ENCODE results near the gene PYGB.

PYGB gene

DNA sequence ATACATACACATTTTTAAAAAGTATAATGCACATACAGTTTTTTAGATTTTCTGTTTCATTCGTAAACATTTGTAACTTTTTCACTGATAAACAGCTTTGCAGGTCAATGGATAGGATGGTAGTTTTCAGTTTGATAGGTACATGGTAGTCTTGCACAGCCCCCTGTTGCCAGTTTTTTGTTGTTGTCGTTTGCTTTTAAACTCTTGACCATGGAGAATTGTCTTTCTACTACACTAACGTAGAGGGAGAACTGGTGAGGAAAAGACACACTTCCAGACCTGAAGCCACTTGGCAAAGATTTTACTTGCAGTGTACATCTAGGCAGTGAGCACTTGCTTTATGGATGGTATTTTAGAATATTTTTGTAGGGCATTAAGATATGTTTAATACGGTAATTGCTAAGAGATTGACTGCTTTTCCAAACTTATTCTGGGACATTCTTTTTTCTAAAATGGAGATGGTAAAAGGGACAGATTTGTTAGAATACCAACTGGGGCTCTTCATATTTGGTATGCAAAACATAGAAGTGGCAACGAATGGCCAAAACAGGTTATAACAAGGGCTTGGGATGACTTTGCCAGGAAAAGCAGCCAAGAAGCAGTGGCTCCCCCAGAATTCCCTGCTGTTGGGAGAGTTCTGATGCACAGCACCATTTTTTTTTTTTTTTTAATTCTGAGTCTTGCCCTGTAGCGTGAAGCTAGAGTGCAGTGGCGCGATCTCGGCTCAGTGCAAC lies 1.5 kb downstream of the PYGB start:
- TF ChIP-seq, protein P1, sequence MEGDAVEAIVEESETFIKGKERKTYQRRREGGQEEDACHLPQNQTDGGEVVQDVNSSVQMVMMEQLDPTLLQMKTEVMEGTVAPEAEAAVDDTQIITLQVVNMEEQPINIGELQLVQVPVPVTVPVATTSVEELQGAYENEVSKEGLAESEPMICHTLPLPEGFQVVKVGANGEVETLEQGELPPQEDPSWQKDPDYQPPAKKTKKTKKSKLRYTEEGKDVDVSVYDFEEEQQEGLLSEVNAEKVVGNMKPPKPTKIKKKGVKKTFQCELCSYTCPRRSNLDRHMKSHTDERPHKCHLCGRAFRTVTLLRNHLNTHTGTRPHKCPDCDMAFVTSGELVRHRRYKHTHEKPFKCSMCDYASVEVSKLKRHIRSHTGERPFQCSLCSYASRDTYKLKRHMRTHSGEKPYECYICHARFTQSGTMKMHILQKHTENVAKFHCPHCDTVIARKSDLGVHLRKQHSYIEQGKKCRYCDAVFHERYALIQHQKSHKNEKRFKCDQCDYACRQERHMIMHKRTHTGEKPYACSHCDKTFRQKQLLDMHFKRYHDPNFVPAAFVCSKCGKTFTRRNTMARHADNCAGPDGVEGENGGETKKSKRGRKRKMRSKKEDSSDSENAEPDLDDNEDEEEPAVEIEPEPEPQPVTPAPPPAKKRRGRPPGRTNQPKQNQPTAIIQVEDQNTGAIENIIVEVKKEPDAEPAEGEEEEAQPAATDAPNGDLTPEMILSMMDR (conservative IDR thresholded peaks at IDR 0.05), result 0 out of 2 replicates have a peak, but pooled peaks have one; percentile 6
- H3K27ac ChIP-seq, result peak overlapping the region; percentile 89

DNA sequence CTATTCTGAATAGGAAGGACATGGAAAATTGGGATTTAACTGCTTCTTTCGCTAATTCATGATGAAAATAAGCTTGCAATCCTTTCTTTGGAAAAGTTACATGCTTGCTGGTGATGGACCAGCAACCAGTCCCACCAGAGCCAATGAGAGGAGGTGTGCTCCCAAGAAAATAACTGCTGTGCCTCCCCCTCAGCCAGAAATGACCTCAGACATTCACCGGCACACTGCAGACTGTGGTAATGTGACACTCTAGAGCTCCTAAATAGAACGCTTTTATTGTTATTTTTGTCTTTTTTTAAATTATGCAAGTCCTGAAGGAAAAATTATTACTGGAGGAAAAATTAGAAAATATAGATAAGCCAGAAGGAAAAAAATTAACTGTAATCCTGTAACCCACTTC lies 2.6 kb downstream of the PYGB start:
- peak overlapping the region; percentile 89 for H3K27ac ChIP-seq
- TF ChIP-seq, protein P1 (conservative IDR thresholded peaks at IDR 0.05), result no peak

DNA sequence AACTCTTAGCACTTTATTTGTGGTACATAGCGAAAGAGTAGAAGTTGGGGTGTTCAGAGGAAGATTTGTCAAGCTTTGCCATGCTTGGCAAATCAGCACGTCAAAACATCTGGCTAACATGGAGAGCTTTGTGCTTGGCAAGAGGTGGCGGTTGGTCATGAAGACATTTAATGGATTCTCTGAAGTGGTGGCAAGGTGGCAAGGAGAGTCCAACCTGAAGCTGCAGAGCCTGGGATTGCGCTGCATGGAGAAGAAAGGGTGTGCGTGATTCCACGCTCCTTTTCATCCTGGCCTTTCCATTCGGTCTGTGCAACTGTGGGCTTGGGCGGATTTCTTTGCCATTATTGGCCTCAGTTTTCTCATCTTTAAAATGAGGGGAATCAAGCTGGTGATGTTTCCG lies 3.1 kb downstream of the PYGB start:
- H3K27ac ChIP-seq, result no peak overlapping the region
- TF ChIP-seq, protein P1 (conservative IDR thresholded peaks at IDR 0.05), result no peak

DNA sequence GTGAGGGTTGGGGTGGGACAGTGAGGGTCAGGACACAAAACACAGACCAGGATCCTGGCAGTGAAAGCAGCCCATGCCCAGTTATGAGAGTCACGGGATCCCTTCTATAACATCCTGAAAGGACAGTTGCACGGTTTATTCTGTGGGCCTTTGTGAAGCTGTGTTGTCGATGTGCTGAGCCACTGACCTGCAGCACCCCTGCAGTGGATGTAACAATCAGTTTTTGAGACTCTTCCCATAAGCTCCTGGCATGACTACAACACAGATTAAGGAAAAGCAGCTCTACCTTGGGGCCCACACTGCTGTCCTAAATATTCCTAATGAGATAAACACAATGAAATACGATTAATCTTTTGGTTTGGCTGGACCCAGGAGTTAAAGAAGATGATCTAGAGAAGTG lies 3.7 kb downstream of the PYGB start:
- H3K27ac ChIP-seq, result no peak overlapping the region; the same call in 1 of the 2 replicates
- TF ChIP-seq, protein P1 (conservative IDR thresholded peaks at IDR 0.05), result no peak

DNA sequence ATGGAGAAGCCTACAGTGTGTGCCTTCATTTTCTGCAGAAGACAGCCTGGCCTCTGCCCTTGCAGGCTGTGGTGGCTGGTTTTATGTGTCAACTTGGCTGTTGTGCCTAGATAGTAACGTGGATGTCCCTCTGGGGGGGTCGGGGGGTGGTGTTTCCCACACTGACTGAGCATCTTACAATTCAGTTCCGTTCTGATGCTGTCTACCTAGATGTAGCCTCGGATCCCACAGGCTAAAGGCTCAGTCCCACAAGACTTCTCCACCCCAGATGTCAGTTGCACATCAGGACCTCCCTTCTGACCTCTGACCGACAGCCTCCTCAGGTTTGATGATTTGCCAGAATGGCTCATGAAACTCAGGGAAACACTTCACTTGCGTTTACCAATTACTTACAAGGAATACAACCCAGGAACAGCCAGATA lies 4.4 kb downstream of the PYGB start:
- TF ChIP-seq, protein P1 (conservative IDR thresholded peaks at IDR 0.05), result no peak
- H3K27ac ChIP-seq, result peak overlapping the region; percentile 62

DNA sequence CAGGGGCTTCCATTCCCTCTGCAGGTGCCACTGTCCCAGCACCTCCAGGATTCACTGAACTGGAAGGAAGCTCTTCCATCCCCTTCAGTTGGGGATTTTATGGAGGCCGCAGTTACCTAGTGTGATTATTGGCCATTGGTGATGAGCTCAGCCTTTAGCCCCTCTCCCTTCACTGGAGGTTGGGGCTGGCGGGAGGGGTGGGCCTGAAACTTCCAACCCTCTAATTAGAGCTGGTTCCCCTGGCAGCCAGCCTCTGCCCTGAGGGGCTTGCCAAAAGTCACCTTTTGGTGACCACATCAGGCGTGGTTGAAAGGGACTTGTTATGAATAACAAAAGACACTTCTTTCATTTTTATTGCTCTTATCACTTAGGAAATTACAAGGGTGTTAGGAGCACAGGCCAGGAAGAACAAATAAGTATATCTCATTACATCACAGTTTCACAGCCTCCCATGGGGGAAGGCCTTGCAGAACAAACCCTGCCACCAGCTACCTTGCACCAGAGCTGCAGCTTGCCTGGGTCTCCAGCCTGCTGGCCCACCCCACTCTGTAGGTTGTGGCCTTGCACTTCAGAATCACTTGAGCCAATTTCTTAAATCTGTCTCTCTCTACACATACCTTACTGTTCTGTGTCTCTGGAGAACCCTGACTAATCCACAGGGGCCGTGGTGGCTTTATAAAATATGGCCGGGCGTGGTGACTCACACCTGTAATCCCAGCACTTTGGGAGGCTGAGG lies 5.0 kb downstream of the PYGB start:
- peak overlapping the region; percentile 62 for H3K27ac ChIP-seq
- TF ChIP-seq, protein P1 (conservative IDR thresholded peaks at IDR 0.05), result no peak

DNA sequence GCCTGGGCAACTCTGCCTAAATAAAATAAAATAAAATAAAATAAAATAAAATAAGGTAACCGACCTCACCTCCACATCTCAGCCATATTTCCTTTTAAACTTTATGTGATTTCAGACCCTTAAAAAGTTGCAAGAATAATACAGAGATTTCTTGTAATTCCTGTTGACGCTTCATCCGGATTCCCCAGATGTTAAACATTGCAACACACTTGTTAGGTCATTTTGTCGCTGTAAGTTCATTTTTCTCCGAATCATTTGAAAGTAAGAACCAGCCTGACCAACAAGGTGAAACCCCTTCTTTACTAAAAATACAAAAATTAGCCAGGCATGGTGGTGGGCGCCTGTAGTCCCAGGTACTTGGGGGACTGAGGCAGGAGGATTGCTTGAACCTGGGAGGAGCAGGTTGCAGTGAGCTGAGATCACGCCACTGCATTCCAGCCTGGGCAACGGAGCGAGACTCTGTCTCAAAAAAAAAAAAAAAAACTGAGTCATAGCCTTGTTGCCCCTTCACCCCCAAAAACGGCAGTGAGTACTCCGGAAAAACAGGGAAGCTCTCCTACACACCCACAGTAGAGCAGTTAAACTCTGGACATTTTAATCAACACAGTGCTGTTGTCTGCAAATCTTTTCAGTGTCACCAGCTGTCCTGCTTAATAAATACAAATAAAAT lies 5.9 kb downstream of the PYGB start:
- peak overlapping the region; percentile 62 for H3K27ac ChIP-seq
- TF ChIP-seq, protein P1 (conservative IDR thresholded peaks at IDR 0.05), result no peak

All from VCaP (cell line).